HG03571 (cell line): ENCODE results near the gene PCNA.

Source experiments
- ATAC-seq: cut with Tn5 transposase; IDR thresholded peaks from one replicate; pipeline ENCODE4 v1.9.1; 2021; ENCODE audit not compliant: unreplicated experiment

The PCNA gene

DNA sequence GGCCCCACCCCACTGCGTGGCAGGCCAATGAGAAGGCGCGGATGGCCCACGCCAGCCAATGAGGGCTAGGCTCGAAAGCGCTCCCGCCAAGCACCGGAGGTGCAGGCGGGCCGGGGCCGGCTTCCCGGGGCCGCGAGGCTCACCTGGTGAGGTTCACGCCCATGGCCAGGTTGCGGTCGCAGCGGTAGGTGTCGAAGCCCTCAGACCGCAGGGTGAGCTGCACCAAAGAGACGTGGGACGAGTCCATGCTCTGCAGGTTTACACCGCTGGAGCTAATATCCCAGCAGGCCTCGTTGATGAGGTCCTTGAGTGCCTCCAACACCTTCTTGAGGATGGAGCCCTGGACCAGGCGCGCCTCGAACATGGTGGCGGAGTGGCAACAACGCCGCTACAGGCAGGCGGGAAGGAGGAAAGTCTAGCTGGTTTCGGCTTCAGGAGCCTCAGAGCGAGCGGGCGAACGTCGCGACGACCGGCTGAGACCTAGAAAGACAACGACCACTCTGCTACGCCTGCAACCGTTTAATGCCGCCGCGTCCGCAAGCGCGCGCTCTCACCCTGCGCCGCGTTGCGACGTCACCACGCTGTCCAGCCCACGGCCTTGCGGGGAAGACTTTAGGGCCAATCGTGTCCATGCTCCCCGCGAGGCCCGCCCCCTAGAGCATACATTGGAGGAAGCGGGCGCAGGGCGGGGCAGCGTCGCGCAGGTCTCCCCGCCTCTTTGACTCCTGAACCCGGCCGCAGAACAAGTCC is at the start of gene PCNA:
Gene PCNA (minus strand): TSS at position 524 of the 750 bp plus-strand sequence. CDS start 160 bp downstream, at position 364.
- peak; percentile 92 for ATAC-seq

DNA sequence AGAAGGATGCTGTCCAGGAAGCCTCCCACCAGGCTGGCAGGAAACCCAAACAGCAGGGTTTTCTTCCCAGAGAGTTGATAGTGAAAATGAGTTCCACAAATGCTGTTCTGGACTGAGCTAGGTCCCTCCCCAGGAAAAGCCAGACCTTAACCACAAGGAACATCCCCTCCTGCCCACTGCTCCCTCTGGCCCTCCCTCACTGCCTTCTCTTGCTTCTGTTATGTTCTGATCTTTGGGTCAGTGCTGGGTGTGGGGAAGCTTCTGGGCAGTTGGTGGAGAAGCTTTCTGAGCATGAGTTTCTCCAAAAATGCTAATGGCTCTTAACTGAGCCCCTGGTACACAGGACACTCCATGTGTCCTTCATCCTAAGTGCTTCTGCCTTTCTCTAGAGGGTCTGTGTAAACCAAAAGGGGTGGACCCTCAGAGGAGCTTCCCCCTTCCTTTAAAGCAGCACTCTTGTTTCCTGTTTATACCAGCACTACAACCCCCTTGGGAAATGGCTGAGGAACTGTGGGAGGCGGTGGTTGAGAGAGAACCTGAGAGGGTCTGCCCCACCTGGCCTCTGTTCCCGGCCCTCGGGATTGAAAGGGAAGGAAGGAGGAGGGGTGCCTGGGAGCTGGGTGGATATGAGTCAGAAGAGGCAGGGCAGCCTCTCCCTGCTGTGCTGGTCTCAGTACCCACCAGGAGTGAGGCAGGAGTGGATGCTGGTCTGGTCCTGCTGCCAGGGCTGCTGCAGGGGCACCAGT is 49.1 kb upstream of the PCNA start:
- no peak for ATAC-seq

DNA sequence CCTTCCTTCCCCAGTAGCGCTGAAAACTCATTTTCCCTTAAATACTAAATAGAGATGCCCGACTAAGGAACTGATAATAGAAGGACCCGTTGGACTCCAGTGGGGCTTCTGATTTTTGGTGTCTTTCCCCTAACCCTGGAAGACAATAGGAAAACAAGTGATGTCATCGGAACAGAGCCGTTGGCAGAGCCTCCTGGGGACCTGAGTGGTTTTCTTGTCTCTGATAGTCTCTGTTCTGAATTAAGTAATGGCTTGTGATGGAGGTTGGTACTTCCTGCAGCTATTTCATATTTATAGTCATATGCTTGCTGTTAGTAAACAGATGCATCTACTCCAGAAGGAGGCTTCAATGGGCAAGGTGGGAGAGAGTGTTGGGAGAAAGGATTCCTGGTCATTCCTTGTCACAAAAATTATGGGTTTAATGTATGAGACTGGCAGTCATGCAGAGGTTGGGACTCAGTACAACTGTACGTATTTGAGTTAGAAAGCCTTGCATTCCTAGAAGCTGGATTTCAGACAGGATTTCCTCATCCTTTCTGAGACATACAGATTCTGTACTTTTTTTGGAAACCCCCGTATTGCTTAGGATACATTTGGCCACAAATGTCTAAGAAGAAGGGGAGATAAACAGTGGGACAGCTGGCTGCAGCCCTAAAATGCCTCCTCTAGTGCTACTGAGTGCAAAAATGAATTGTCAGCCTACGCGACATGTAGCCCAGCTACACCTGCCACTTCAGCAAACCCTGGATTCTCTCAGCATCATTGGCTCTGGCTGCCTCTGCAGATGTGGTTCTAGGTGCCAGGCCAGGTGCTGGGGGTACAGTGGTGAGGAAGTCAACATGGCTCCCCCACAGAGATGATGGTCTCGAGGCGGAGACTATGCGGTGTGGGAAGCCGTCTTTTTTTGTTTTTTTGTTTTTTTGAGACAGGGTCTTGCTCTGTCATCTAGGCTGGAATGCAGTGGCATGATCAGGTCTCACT is 45.2 kb upstream of the PCNA start:
- ATAC-seq = no peak

DNA sequence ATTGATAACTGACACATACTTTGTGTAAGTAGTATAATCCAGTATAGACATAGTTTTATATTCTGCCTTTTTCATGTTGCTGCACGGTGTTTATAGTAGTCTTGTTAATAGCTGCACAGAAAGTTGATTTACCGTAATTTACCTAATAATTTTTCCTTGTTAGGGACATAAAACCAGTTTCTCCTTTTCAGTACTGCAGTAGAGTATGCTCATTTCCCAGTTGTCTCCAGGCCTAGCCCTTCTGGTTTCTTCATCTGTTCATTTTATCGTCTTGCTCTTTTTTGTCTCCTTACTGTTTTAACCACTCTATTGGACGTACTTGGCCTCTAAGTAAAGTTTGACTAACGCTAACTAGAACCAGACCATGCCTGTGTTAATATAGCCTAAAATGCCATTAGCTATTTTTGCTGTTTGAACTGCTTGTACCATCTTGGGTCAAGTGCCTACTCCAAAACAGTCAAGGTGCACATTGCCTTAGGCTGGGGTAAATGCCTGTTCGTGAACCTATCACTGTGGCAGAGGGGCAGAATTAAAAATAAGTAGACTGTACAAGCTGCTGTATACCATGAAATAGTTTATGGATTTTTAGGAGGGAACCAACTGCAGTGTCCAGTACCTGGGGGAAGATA is 41.9 kb upstream of the PCNA start:
- no peak for ATAC-seq

DNA sequence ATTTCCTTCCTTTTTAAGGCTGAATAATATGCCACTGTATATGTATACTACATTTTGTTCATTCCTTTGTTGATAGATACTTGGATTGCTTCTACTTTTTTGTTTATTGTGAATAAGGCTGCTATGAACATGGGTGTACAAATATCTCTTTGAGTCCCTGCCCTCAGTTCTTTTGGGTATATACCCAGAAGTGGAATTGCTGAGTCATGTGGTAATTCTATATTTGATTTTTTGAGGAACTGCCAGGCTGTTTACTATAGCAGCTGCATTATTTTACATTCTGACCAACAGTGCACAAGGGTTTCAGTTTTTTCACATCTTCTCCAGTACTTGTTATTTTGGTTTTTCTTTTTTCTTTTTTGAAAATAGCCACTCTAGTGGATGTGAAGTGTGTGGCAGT is 41.1 kb upstream of the PCNA start:
- no peak for ATAC-seq

DNA sequence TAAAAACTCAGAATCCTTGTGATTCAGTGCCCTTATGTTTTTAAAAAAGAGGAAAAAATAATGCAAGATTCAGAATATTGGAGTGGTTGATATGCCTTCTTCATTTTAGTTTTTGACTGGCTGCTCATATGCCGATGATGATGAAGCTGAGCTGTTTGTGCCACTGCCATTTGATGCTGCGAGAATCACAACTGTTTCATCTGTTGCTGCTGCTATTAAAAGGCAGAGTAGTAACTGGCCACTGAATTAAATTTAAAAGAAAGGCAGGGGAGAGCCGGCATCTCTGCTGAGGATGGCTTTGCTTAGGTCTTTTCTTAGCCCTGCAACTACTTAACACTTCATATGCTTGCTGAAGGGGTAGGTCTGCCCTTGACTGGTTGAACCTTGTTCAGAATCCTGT is 40.2 kb upstream of the PCNA start:
- no peak for ATAC-seq

DNA sequence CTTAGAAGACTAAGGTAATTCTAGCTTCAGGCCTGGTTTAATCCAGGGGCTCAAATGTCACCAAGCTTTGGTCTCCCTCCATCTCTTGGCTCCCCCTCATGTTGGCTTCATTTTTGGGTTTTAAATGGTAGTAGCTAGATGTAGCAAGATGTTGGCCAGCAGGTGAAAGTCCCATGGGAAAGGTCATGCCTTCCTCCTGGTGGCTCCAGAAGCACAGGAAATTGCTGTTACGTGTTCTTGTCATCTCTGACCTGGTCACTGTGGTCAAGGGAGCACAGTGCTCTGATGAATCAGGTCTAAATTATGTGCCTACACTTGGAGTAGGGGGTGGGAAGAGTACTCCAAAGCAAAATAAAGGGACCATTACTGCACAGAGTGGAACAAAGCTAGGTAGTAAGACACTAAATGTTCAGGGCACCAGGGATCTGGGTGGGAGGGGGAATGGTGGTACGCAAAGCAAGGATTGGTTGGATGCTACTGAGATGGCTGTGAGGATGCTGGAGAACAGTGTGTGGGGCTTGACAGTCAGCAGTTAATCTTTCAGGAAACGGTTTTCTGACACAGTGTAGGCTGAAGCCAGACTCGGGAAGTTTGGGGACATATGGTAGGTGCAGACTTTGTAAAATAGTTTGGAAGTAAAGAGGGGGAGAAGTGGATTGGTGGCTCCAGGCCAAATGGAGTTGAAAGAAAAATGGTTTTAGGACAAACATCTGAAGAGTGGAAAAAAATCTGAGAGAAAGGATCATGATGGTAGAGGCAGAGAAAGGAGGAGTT is 37.1 kb upstream of the PCNA start:
- ATAC-seq = no peak

DNA sequence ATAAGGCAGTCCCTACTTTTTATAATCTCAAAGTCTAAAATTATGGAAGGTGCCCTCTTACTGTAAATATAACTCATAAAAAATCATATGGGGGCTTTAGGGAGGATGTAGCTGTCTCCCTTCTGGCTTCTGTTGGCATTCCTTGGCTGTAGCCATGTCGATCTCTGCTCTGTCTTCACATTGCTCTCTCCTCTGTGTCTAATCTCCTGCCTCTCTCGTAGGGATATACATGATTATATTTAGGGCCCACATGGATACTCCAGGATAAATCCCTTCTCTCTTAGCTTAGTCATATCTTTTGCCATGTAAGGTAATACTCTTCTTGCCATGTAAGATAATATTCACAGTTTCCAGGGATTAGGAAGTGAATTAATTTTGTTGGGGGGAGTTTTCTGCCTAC is 35.6 kb upstream of the PCNA start:
- ATAC-seq = no peak

DNA sequence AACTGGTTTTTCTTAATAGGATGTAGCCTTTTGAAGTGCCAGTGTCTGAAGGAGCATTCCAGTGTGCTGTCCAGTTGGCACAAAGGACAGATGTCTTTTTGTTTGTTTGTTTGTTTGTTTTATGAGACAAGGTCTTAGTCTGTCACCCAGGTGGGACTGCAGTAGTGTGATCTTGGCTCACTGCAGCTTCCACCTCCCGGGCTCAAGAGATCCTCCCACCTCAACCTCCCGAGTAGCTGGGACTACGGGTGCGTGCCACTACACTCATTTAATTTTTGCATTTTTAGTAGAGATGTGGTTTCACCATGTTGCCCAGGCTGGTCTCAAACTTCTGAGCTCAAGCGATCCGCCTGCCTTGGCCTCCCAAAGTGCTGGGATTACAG is 34.8 kb upstream of the PCNA start:
- no peak for ATAC-seq

DNA sequence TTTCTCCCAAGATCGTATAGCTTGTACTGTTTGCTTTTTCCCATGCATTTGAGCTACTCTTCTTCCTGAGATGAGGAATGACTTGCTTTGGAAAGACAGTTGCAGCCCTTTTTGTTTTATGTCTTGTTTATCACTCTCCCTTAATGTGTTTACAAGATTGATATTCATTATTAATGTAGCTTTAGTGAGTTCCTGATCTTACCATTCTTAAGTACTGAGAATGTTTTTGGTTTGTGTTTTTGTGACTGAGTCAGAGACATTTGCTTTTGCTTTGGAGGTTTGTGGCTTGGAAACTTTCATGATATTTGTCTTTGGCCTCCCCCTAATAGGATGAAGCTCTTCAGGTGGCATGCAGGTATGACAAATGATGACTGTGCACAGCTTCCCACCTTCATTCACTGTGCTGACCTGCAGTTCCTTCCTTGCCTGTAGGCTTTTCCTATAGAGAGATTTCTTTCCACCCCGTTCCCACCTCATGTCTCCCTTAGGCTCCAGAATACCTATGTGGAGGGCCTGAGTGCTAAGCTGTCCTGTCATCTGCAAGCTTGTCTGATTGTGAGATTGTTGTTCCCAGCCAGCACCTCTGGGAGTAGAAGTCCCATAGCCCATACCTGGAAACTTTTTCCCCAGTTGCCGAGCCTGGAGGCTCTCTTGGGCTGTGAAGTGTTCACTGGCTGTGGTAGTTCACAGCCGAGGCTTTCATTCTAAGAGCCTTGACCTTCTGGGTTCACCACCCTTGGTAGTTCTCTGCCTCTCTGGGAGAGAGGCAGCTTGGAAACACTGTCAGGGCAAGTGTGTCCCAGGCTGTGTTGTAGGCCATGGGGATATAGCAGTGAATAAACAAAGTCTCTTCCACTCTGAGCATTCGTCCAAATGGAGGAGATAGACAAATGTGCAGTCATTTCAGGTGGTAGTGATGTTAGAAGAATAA is 34.1 kb upstream of the PCNA start:
- no peak for ATAC-seq

DNA sequence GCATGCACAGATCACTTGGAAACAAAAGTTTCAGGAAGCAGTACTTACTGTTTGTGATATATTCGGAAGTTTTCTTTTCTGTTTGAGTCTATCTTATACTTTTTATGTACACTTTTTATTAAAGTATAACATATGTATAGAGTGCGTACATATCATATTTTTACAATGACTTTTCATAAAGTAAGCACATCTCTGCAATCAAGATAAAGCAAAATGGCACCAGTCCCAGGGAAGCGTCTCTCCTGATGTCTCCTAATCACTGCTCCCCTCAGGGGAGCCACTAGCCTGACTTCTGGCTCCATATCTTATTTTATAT is 33.4 kb upstream of the PCNA start:
- no peak for ATAC-seq

DNA sequence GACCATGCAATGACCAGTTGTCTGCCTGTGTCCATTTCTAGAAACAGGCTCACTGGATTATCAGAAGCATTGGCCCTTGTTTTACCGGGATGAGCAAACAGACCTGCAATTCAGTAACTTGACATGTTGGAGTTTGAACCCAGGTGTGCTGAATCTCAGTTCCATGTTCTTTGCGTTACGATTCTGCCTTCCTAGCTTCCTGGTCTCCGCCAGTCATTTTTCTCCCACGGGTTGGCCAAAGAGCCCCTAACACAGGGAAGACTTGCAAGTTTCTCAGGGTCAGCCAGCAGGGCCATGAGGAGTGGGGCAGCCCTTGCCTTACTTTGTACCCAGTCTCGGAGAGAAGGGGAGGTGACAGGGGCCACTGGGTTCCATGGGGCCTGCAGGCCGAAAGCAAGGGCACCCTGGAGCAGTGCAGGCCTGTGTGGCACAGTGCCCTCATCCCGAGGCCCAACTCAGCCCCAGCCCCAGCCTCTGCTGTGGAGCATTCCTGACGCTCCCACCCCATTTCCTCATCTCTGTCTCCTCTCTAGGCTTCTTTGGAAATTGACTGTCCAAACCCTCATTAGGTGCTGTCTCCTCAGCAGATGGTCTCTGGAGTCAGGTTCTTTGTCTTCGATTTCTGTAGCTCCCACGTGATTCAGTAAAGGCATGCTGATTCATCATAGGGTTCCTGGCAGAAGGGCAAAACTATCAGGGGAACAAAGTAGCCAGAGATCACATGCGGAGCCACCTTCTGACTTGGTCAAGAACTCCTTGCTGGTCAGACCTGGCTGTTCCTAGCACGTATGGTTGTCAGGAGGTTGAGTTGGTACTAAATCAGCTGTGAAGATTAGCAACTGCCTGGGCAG is 30.7 kb upstream of the PCNA start:
- ATAC-seq = no peak

DNA sequence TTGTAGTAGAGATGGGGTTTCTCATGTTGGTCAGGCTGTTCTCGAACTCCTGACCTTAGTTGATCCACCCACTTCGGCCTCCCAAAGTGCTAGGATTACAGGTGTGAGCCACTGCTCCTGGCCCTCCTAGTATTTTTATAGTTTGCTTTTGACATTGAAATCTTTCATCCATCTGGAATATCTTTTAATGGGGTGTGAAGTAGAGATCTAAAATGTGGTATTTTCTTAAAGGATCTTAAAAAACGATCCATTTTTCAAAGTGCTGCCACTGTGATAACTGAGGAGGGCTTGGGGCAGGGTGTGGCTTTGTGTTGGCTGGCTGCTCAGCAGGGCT is 30.1 kb upstream of the PCNA start:
- ATAC-seq = no peak

DNA sequence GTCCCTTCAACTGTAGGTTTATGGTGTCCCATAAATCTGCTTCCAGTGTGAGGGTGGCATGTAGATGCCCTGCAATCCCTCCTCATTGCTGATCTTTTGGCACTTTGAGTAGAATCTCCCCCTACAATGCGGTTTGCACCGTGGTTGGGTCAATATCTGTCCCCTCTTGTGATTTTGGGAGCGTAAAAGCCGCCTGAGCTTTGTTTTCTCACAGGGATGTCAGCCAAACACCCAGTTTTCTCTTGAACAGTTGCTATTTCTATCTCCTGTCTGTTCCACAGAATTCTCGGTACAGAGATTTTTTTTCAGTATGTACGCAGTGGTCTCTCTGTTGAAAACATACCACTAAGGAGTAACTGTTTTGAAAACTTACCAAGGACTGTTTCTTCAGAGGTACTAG is 28.8 kb upstream of the PCNA start:
- no peak for ATAC-seq

DNA sequence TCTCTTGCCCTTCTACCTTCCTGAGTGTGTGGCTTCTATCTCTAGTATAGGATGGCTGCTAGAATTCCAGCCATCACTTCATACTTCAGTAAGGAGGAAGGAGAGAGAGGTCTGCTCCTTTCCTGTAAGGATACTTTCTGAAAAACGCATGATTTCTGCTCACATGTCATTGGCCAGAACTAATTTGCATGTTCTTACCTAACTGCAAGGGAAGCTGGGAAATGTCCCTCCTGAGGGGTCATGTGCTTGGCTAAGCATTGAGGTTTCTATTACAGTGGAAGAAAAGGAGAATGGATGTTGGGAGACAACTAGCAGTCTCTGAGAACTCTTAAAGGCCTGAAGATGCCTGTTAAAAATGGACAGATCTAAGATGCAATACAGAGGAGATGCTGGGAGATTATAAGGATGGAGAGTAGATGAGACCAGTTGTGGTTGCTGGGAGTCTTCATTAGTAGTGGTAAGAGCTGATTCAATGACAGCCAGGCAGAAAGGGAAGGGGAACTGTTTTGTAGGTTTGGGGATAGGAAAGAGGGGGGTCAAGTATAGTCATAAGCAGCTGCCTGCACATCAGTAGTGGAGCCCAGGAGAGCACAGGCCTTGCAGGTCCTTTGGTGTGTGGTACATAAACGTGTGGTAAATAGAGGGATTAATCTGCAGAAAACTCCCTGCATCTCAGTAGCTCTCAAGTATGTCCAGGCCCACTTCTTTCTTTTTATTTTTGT is 27.3 kb upstream of the PCNA start:
- no peak for ATAC-seq

DNA sequence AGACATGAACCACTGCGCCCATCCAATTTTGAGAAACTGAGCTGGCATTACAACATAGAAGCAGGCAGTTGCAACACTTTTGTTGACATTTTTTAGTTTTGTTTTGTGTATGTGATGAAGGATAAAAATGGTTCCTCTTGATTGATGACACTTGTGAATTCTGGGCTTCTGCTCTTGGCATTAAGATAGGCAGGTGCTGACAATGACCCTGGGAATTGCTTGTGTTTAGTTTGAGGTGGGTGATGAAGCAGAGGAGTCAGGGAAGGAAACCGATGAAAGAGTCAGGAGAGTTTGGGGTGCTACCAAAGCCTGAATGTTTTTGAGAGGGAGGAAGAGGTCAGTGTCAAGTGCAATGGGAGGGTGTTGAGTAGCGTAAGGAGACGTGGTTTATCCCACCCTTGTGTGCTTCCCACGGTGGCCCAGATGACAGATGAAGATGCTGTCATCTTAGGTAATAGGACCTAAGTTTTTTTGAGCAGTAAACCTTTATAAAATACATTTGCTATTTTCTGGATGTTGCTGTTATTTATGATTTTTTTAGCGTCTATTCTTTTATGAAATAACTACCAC is 26.4 kb upstream of the PCNA start:
- no peak for ATAC-seq

DNA sequence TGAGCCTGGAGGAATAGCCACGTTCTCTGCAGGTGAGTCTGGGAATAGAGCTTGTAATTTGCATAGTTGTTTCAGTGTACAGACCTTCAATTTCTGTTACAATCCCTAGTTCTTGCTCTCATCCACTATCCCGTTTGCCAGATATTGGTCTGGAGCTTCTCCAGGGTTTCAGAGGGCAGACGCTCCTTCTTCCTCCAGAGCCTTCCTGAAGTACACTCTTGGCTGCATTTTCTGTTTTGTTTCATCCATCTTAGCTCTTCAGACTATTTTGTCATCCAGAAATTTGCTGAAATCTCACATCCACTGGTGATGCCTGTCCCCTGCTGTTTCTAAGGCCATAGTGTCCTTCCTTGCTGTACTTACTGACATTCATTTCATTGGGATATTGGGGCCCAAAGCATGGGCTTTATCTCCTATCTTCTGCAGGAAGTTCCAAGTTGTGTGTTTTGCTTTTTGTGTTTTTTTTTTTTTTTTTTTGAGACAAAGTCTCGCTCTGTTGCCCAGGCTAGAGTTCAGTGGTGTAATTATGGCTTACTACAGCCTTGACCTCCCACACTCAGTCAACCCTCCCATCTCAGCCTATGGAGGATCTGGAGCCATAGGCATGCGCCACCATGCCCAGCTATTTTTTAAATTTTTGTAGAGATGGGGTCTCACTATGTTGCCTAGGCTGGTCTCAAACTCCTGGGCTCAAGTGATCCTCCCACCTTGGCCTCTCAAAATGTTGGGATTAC is 25.8 kb upstream of the PCNA start:
- no peak for ATAC-seq
